Central memory CD8-positive, alpha-beta T cell (primary cell): ENCODE data around the gene EREG.
"Not testable (repeated sequence)": the region's sequence is repeated elsewhere in the genome, so short reads cannot be mapped to it uniquely, and the experiment has no call there.

Experiments
- ATAC-seq: fragments of 150-1000 bp; cut with Tn5 transposase; replicated peaks from 2 replicates; pipeline ENCODE4 v1.10.0; 2022; ENCODE audit warnings: mild to moderate bottlenecking, moderate FRiP score, moderate number of reproducible peaks; ENCODE audit not compliant: poor library complexity, severe bottlenecking; ENCODE audit errors: extremely low read depth
- DNase-seq, 2 donors: peaks; one replicate each; pipeline ENCODE4 v3.0.0; 2021; ENCODE audit warnings: low spot score in 2 of 2
- H3K27ac Mint-ChIP-seq: one replicate; pipeline ENCODE4 v1.8.0; 2022; ENCODE audit warnings: low read depth, mild to moderate bottlenecking, moderate library complexity, mixed read lengths
- H3K27me3 Mint-ChIP-seq: one replicate; pipeline ENCODE4 v1.8.0; 2022; ENCODE audit warnings: mixed read lengths
- H3K36me3 Mint-ChIP-seq: one replicate; pipeline ENCODE4 v1.8.0; 2022; ENCODE audit warnings: mild to moderate bottlenecking, moderate library complexity, mixed read lengths; ENCODE audit not compliant: insufficient read depth
- H3K4me1 Mint-ChIP-seq: one replicate; pipeline ENCODE4 v1.8.0; 2022; ENCODE audit warnings: mixed read lengths
- H3K4me3 Mint-ChIP-seq: one replicate; pipeline ENCODE4 v1.8.0; 2022; ENCODE audit warnings: mild to moderate bottlenecking, moderate library complexity, mixed read lengths
- H3K9me3 Mint-ChIP-seq: one replicate; pipeline ENCODE4 v1.8.0; 2022; ENCODE audit warnings: mixed read lengths

EREG gene

GRCh38 chr4:74329307-74329706 is 35.6 kb upstream of the EREG start:
- peaks cover 41% of the 10 kb centered on the region for H3K27me3 Mint-ChIP-seq
- H3K4me3 Mint-ChIP-seq: no peak overlapping the region
- H3K4me1 Mint-ChIP-seq: no peaks in the 10 kb centered on the region
- H3K36me3 Mint-ChIP-seq: no peaks in the 10 kb centered on the region
- ATAC-seq (no peak), DNase-seq (no peak)
- H3K27ac Mint-ChIP-seq: no peak overlapping the region
- H3K9me3 Mint-ChIP-seq: no peaks in the 10 kb centered on the region

GRCh38 chr4:74330295-74330750 is 34.6 kb upstream of the EREG start:
- H3K9me3 Mint-ChIP-seq: no peaks in the 10 kb centered on the region
- no peak overlapping the region for H3K4me3 Mint-ChIP-seq
- H3K27me3 Mint-ChIP-seq: peaks cover 39% of the 10 kb centered on the region
- no peak overlapping the region for H3K27ac Mint-ChIP-seq
- no peak for ATAC-seq
- DNase-seq: no peak
- no peaks in the 10 kb centered on the region for H3K4me1 Mint-ChIP-seq
- no peaks in the 10 kb centered on the region for H3K36me3 Mint-ChIP-seq

DNA sequence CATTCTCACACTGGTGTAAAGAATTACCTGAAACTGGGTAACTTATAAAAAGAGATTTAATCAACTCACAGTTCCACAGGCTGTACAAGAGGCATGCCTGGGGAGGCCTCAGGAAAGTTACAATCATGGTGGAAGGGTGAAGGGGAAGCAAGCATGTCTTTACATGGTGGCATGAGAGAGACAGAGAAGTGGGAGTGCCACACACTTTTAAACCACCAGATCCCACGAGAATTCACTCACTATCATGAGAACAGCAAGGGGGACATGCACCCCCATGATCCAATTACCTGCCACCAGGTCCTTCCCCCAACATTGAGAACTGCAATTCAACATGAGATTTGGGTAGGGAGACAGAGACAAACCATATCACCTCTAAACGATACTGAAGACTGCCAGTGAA is 33.7 kb upstream of the EREG start:
- Mint-ChIP-seq H3K9me3 (no peaks in the 10 kb centered on the region), H3K27ac (no peak overlapping the region), H3K4me1 (no peaks in the 10 kb centered on the region), H3K4me3 (no peak overlapping the region), H3K36me3 (no peaks in the 10 kb centered on the region), H3K27me3 (peaks cover 39% of the 10 kb centered on the region)
- DNase-seq (no peak), ATAC-seq (no peak)

DNA sequence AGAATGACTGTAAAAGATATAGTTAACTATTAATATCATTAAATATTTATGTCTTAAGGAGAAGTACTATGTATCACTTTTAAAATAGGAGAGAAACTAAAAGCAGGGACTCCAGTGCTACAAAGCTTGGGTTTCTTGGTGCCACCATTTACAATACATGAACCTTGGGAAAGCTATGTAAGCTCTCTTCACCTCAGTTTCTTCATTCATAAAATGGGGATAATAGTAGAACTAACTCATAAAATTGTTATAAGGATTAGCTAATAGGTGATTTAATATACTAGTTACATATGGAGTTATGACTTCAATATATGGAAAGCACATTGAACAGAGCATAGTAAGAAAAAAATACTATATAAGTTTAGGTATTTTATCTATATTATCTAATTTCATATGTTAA is 33.0 kb upstream of the EREG start:
- Mint-ChIP-seq H3K4me3 (no peak overlapping the region), H3K9me3 (no peaks in the 10 kb centered on the region)
- no peak for DNase-seq

DNA sequence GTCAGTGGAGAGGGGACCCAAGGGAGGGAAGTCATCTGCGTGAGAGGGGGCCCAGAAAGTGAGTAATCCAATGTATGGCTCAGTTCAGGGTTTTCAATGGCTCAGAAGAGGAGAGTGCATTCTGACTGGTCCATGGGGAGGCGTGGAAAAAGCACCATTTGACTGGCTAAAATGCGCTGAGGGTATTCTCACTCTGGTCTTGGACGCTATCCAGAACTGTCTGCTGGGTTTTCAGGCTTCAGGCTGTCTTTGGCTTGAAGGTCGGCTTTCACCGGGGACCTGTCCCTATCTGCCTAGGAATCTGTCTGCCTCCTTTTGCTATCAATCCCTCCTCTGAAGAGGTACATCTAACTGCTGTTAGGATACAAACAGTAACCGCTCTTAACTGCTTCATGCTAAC is 30.3 kb upstream of the EREG start:
- H3K36me3 Mint-ChIP-seq: no peaks in the 10 kb centered on the region
- DNase-seq (no peak), ATAC-seq (no peak)
- no peak overlapping the region for H3K27ac Mint-ChIP-seq
- peaks cover 23% of the 10 kb centered on the region for H3K27me3 Mint-ChIP-seq
- no peaks in the 10 kb centered on the region for H3K4me1 Mint-ChIP-seq
- H3K4me3 Mint-ChIP-seq: no peak overlapping the region
- no peaks in the 10 kb centered on the region for H3K9me3 Mint-ChIP-seq

More for the DNA sequence above, 33.0 kb upstream of the EREG start:
- Mint-ChIP-seq H3K27ac (no peak overlapping the region), H3K4me1 (no peaks in the 10 kb centered on the region), H3K36me3 (no peaks in the 10 kb centered on the region), H3K27me3 (peaks cover 36% of the 10 kb centered on the region)
- ATAC-seq: no peak

- H3K9me3 Mint-ChIP-seq: no peaks in the 10 kb centered on the region
- no peak overlapping the region for H3K27ac Mint-ChIP-seq
- ATAC-seq (no peak), DNase-seq (no peak)
- H3K36me3 Mint-ChIP-seq: no peaks in the 10 kb centered on the region
- no peak overlapping the region for H3K4me3 Mint-ChIP-seq
- H3K27me3 Mint-ChIP-seq: peaks cover 30% of the 10 kb centered on the region
- no peaks in the 10 kb centered on the region for H3K4me1 Mint-ChIP-seq
Measured at GRCh38 chr4:74335341-74336021, 29.5 kb upstream of the EREG start.

DNA sequence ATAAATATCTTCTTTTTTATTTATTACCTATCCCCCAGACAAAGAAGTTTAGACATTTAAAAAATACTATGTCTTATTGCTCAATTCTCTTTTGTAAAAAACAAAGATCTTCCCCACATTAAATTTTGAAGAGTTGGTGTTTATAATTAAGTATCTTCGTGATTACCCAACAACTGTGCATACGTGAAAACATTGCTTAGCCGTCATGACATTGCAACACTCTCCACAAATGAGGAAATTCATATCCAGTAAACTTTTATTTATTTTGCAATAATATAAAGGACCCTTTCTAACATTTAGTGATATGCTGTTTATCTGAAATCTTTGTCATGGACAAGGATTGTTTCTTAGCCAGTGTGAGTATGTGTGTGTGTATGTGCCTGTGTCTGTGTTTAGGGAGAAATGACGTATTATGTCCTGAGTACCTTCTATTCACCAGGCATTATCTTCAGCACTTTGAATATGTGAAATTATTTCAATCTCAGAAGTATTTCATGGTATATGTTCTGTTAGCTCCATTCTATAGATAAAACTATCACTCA is 26.1 kb upstream of the EREG start:
- Mint-ChIP-seq H3K4me3 (no peak overlapping the region), H3K27me3 (peaks cover 37% of the 10 kb centered on the region), H3K36me3 (no peaks in the 10 kb centered on the region), H3K4me1 (no peaks in the 10 kb centered on the region), H3K27ac (no peak overlapping the region), H3K9me3 (no peaks in the 10 kb centered on the region)
- no peak for ATAC-seq
- DNase-seq: no peak

DNA sequence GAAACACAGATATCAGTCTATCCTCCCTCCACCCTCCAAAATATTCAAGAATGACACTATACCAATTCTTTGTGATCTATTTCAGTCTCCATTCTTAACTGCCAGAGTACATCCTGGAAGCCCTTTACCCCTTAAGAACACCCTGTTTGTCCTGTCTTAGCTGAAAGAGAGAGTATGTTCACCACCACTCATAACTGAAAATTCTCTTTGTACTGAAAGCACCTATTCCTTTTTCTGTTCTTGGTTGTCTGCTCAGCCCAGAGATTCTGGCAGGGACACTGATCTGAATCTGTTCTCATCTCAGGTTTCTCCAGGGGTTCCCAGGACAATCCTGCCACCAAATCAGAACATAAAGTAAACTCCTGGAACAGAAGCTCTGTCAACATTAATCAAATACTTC is 25.4 kb upstream of the EREG start:
- Mint-ChIP-seq H3K4me1 (no peaks in the 10 kb centered on the region), H3K4me3 (no peak overlapping the region), H3K9me3 (peaks cover 2% of the 10 kb centered on the region), H3K36me3 (no peaks in the 10 kb centered on the region), H3K27ac (no peak overlapping the region), H3K27me3 (peaks cover 41% of the 10 kb centered on the region)
- DNase-seq (no peak), ATAC-seq (no peak)

DNA sequence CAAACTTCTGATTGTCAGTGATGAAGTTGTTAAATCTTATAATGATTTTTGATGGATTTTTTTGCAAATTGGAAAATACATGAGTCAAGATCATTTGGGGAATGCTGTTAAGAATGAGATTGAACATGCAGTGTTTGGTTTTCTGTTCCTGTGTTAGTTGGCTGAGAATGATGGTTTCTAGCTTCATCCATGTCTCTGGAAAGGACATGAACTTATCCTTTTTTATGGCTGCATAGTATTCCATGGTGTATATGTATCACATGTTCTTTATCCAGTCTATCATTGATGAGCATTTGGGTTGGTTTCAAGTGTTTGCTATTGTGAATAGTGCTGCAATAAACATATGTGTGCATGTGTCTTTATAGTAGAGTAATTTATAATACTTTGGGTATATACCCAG is 24.5 kb upstream of the EREG start:
- not testable (repeated sequence) for ATAC-seq, H3K36me3 Mint-ChIP-seq, H3K27ac Mint-ChIP-seq, DNase-seq, H3K4me3 Mint-ChIP-seq, H3K4me1 Mint-ChIP-seq
- Mint-ChIP-seq H3K9me3 (peaks cover 11% of the 10 kb centered on the region), H3K27me3 (peaks cover 50% of the 10 kb centered on the region)

GRCh38 chr4:74344031-74344430 is 20.9 kb upstream of the EREG start:
- ATAC-seq: no peak
- H3K9me3 Mint-ChIP-seq: peaks cover 12% of the 10 kb centered on the region
- no peak for DNase-seq
- H3K27ac Mint-ChIP-seq: no peak overlapping the region
- peaks cover 73% of the 10 kb centered on the region for H3K27me3 Mint-ChIP-seq
- H3K36me3 Mint-ChIP-seq: no peaks in the 10 kb centered on the region
- no peaks in the 10 kb centered on the region for H3K4me1 Mint-ChIP-seq
- H3K4me3 Mint-ChIP-seq: no peak overlapping the region

- DNase-seq: no peak
- Mint-ChIP-seq H3K9me3 (no peaks in the 10 kb centered on the region), H3K36me3 (no peaks in the 10 kb centered on the region), H3K27ac (no peak overlapping the region), H3K27me3 (peaks cover 21% of the 10 kb centered on the region), H3K4me3 (no peak overlapping the region), H3K4me1 (no peaks in the 10 kb centered on the region)
- ATAC-seq: no peak
Measured at GRCh38 chr4:74353858-74354257, 11.1 kb upstream of the EREG start.

DNA sequence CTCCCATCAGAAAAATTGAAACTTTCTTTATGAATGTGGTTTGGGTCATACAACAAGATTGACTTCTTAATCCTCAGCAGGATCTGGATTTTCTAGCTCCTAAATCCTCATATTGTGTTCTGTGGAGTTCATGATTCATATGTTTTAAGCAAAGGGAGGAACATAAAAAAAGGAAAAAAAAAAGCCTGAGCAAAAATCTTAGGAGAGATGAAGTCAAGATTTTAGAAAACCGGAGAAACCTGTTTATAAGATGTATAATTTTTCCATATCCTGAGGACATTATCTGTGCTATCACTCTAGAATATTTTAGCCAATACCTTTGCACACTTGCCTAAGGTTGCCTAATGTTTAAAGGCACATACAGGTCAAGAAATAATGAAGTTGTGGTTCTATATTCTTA is 7.0 kb upstream of the EREG start:
- Mint-ChIP-seq H3K36me3 (no peaks in the 10 kb centered on the region), H3K4me1 (no peaks in the 10 kb centered on the region), H3K4me3 (no peak overlapping the region), H3K27ac (no peak overlapping the region), H3K9me3 (no peaks in the 10 kb centered on the region), H3K27me3 (peaks cover 36% of the 10 kb centered on the region)
- DNase-seq: no peak
- ATAC-seq: no peak

DNA sequence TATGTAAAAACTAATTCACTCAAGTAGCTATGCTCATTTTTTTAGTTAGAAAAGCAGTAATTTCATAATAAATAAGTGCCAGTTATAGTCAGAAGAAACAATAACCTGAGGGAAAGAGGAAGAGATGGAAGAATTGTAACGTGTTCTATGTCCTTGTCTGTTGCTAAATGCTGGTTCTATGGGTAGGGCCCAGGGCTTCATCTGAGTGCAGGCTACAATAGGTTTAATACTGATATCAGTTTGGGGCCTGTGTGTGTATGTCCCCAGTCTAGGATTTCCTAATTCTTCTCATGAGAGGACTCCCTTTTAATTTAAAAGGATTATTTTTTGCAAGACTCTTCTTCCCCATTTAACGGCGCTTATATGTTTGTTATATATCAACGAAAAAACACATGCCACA is 3.3 kb upstream of the EREG start:
- no peak for ATAC-seq

More for the DNA sequence above, 3.3 kb upstream of the EREG start:
- H3K9me3 Mint-ChIP-seq: no peaks in the 10 kb centered on the region
- H3K4me1 Mint-ChIP-seq: peaks cover 14% of the 10 kb centered on the region
- H3K27me3 Mint-ChIP-seq: peaks cover 47% of the 10 kb centered on the region
- no peaks in the 10 kb centered on the region for H3K36me3 Mint-ChIP-seq
- no peak overlapping the region for H3K4me3 Mint-ChIP-seq
- DNase-seq: no peak
- H3K27ac Mint-ChIP-seq: no peak overlapping the region
